Islet of Langerhans (tissue), 1 donor: ENCODE results near the gene MED13L.

ENCODE experiments used
- FAIRE-seq: peaks from one replicate; lab custom pipeline; 2011; peaks lifted over from hg19 to GRCh38; lab: Jason Lieb, UNC

MED13L gene

GRCh38 chr12:116210762-116211161, 66.7 kb downstream of the MED13L start:
- no peak for FAIRE-seq

GRCh38 chr12:116210131-116210530, 67.4 kb downstream of the MED13L start:
- no peak for FAIRE-seq

- no peak for FAIRE-seq
Measured at GRCh38 chr12:116209503-116209902, 68.0 kb downstream of the MED13L start.

GRCh38 chr12:116207274-116207673, 70.2 kb downstream of the MED13L start:
- no peak for FAIRE-seq

GRCh38 chr12:116206828-116207227, 70.7 kb downstream of the MED13L start:
- FAIRE-seq, result no peak

- FAIRE-seq, result no peak
Measured at GRCh38 chr12:116204785-116205184, 72.7 kb downstream of the MED13L start.

- FAIRE-seq, result no peak
Measured at GRCh38 chr12:116204169-116204568, 73.3 kb downstream of the MED13L start.

- FAIRE-seq, result no peak
Measured at GRCh38 chr12:116202940-116203339, 74.6 kb downstream of the MED13L start.

- FAIRE-seq, result no peak
Measured at GRCh38 chr12:116202433-116202832, 75.1 kb downstream of the MED13L start.

- no peak for FAIRE-seq
Measured at GRCh38 chr12:116201908-116202307, 75.6 kb downstream of the MED13L start.

- FAIRE-seq, result no peak
Measured at GRCh38 chr12:116201359-116201758, 76.1 kb downstream of the MED13L start.

- FAIRE-seq, result no peak
Measured at GRCh38 chr12:116200812-116201211, 76.7 kb downstream of the MED13L start.

GRCh38 chr12:116199160-116199706, 78.3 kb downstream of the MED13L start:
- no peak for FAIRE-seq

GRCh38 chr12:116196752-116197718, 80.5 kb downstream of the MED13L start:
- no peak for FAIRE-seq

- no peak for FAIRE-seq
Measured at GRCh38 chr12:116196226-116196625, 81.3 kb downstream of the MED13L start.

GRCh38 chr12:116194935-116195431, 82.5 kb downstream of the MED13L start:
- FAIRE-seq, result no peak

- no peak for FAIRE-seq
Measured at GRCh38 chr12:116189692-116190091, 87.8 kb downstream of the MED13L start.

- FAIRE-seq, result peak; percentile 65
Measured at GRCh38 chr12:116188581-116188980, 88.9 kb downstream of the MED13L start.

- FAIRE-seq, result no peak
Measured at GRCh38 chr12:116187151-116187511, 90.4 kb downstream of the MED13L start.

- no peak for FAIRE-seq
Measured at GRCh38 chr12:116186482-116187150, 90.9 kb downstream of the MED13L start.

- no peak for FAIRE-seq
Measured at GRCh38 chr12:116184763-116185162, 92.7 kb downstream of the MED13L start.

GRCh38 chr12:116183741-116184141, 93.8 kb downstream of the MED13L start:
- FAIRE-seq, result no peak
